Activated CD4-positive, alpha-beta T cell treated with anti-CD3 and anti-CD28 coated beads, Interleukin-2, amount 10 ng/mL, durations not matched to agents 7 days and 5 days (primary cell): ENCODE measurements around the gene KCNAB2. TPM values are rescaled to one million over a fixed set of nuclear protein-coding genes. Genes with fewer than 3 reads are reported as not detected.

Source experiments
- CTCF ChIA-PET: fragments of 350-600 bp; sonication (Branson Sonifier 250); formaldehyde crosslinking; loops from one replicate; lab custom pipeline; 2021; ENCODE audit warnings: antibody characterized with exemption; lab: Charles Lee
- POLR2A ChIA-PET: fragments of 350-600 bp; sonication (Branson Sonifier 250); formaldehyde crosslinking; loops from one replicate; lab custom pipeline; 2021; ENCODE audit warnings: antibody characterized with exemption; lab: Charles Lee
- DNase-seq: peaks from one replicate; pipeline ENCODE4 v3.0.0-alpha.2; 2020
- H3K27ac Mint-ChIP-seq: one replicate; pipeline ENCODE4 v1.8.0; 2021; ENCODE audit warnings: mild to moderate bottlenecking, moderate library complexity, mixed read lengths
- H3K27me3 Mint-ChIP-seq: one replicate; pipeline ENCODE4 v1.8.0; 2021; ENCODE audit warnings: mixed read lengths
- H3K36me3 Mint-ChIP-seq: one replicate; pipeline ENCODE4 v1.8.0; 2021; ENCODE audit warnings: low read depth, mixed read lengths
- H3K4me1 Mint-ChIP-seq: one replicate; pipeline ENCODE4 v1.8.0; 2021; ENCODE audit warnings: mixed read lengths
- H3K4me3 Mint-ChIP-seq: one replicate; pipeline ENCODE4 v1.8.0; 2021; ENCODE audit warnings: mild to moderate bottlenecking, moderate library complexity, mixed read lengths
- H3K9me3 Mint-ChIP-seq: one replicate; pipeline ENCODE4 v1.8.0; 2021; ENCODE audit warnings: mixed read lengths
- total RNA-seq, 2 experiments: library from RNA; stranded (reverse); gene quantifications; one replicate each; pipeline ENCODE4 v1.2.3, GENCODE V29; 2021

KCNAB2 gene
- total RNA-seq, 2 experiments from 2014 or later, result 258 to 294 TPM

- H3K27me3 Mint-ChIP-seq, result no peaks in the 10 kb centered on the region
- CTCF ChIA-PET, result no interaction called here
- POLR2A ChIA-PET, result no interaction called here
- DNase-seq, result no peak
- H3K4me3 Mint-ChIP-seq, result no peak overlapping the region
- H3K36me3 Mint-ChIP-seq, result no peaks in the 10 kb centered on the region
- no peak overlapping the region for H3K27ac Mint-ChIP-seq
- peaks cover 3% of the 10 kb centered on the region for H3K4me1 Mint-ChIP-seq
- H3K9me3 Mint-ChIP-seq, result peaks cover 7% of the 10 kb centered on the region
These were observed 84.9 kb downstream of the KCNAB2 start for GRCh38 chr1:6130596-6130995.

- H3K4me3 Mint-ChIP-seq, result no peak overlapping the region
- ChIA-PET POLR2A (no interaction called here), CTCF (no interaction called here)
- peaks cover 7% of the 10 kb centered on the region for H3K9me3 Mint-ChIP-seq
- no peaks in the 10 kb centered on the region for H3K27me3 Mint-ChIP-seq
- no peaks in the 10 kb centered on the region for H3K36me3 Mint-ChIP-seq
- H3K4me1 Mint-ChIP-seq, result peaks cover 3% of the 10 kb centered on the region
- no peak for DNase-seq
- H3K27ac Mint-ChIP-seq, result no peak overlapping the region
These were observed 85.9 kb downstream of the KCNAB2 start for GRCh38 chr1:6131561-6131960.

- H3K4me1 Mint-ChIP-seq, result no peaks in the 10 kb centered on the region
- no peaks in the 10 kb centered on the region for H3K27me3 Mint-ChIP-seq
- POLR2A ChIA-PET, result no interaction called here
- no peak overlapping the region for H3K27ac Mint-ChIP-seq
- CTCF ChIA-PET, result no interaction called here
- peaks cover 7% of the 10 kb centered on the region for H3K9me3 Mint-ChIP-seq
- DNase-seq, result no peak
- H3K36me3 Mint-ChIP-seq, result no peaks in the 10 kb centered on the region
- H3K4me3 Mint-ChIP-seq, result no peak overlapping the region
These were observed 87.6 kb downstream of the KCNAB2 start for GRCh38 chr1:6133146-6133895.

- POLR2A ChIA-PET, result no interaction called here
- CTCF ChIA-PET, result no interaction called here
- Mint-ChIP-seq H3K4me3 (no peak overlapping the region), H3K4me1 (no peaks in the 10 kb centered on the region), H3K9me3 (peaks cover 7% of the 10 kb centered on the region), H3K27me3 (peaks cover 3% of the 10 kb centered on the region), H3K27ac (no peak overlapping the region), H3K36me3 (no peaks in the 10 kb centered on the region)
- DNase-seq, result no peak
These were observed 88.5 kb downstream of the KCNAB2 start for GRCh38 chr1:6134206-6134605.

- no peak overlapping the region for H3K4me3 Mint-ChIP-seq
- CTCF ChIA-PET, result interaction anchor here (1.7 kb wide), 1 partner anchor 10 kb away, joined by 4 read pairs; no protein-coding TSS in a partner anchor
- peaks cover 3% of the 10 kb centered on the region for H3K27me3 Mint-ChIP-seq
- H3K36me3 Mint-ChIP-seq, result no peaks in the 10 kb centered on the region
- H3K4me1 Mint-ChIP-seq, result no peaks in the 10 kb centered on the region
- no peak for DNase-seq
- H3K9me3 Mint-ChIP-seq, result peaks cover 7% of the 10 kb centered on the region
- no peak overlapping the region for H3K27ac Mint-ChIP-seq
- POLR2A ChIA-PET, result no interaction called here
These were observed 89.2 kb downstream of the KCNAB2 start for GRCh38 chr1:6134741-6135510.

- POLR2A ChIA-PET, result no interaction called here
- Mint-ChIP-seq H3K4me1 (no peaks in the 10 kb centered on the region), H3K36me3 (no peaks in the 10 kb centered on the region), H3K27me3 (peaks cover 3% of the 10 kb centered on the region), H3K4me3 (no peak overlapping the region), H3K9me3 (peaks cover 7% of the 10 kb centered on the region), H3K27ac (no peak overlapping the region)
- CTCF ChIA-PET, result no interaction called here
- no peak for DNase-seq
These were observed 91.0 kb downstream of the KCNAB2 start for GRCh38 chr1:6136516-6137220.

- H3K9me3 Mint-ChIP-seq, result no peaks in the 10 kb centered on the region
- no peak overlapping the region for H3K4me3 Mint-ChIP-seq
- H3K27me3 Mint-ChIP-seq, result peaks cover 3% of the 10 kb centered on the region
- ChIA-PET POLR2A (no interaction called here), CTCF (no interaction called here)
- H3K36me3 Mint-ChIP-seq, result no peaks in the 10 kb centered on the region
- DNase-seq, result no peak
- no peak overlapping the region for H3K27ac Mint-ChIP-seq
- no peaks in the 10 kb centered on the region for H3K4me1 Mint-ChIP-seq
These were observed 92.1 kb downstream of the KCNAB2 start for GRCh38 chr1:6137758-6138157.

GRCh38 chr1:6140413-6140812 lies 94.7 kb downstream of the KCNAB2 start:
- ChIA-PET CTCF (interaction anchor here (0.9 kb wide), 1 partner anchor 184 kb away, joined by 3 read pairs; no protein-coding TSS in a partner anchor), POLR2A (no interaction called here)
- DNase-seq, result no peak
- no peak overlapping the region for H3K4me3 Mint-ChIP-seq
- H3K27me3 Mint-ChIP-seq, result peaks cover 3% of the 10 kb centered on the region
- H3K36me3 Mint-ChIP-seq, result no peaks in the 10 kb centered on the region
- no peaks in the 10 kb centered on the region for H3K9me3 Mint-ChIP-seq
- H3K4me1 Mint-ChIP-seq, result no peaks in the 10 kb centered on the region
- no peak overlapping the region for H3K27ac Mint-ChIP-seq

- Mint-ChIP-seq H3K4me3 (no peak overlapping the region), H3K4me1 (no peaks in the 10 kb centered on the region), H3K36me3 (no peaks in the 10 kb centered on the region), H3K27ac (no peak overlapping the region), H3K9me3 (no peaks in the 10 kb centered on the region), H3K27me3 (peaks cover 3% of the 10 kb centered on the region)
- ChIA-PET POLR2A (no interaction called here), CTCF (no interaction called here)
- peak; percentile 28 for DNase-seq
These were observed 95.9 kb downstream of the KCNAB2 start for GRCh38 chr1:6141592-6141991.

- Mint-ChIP-seq H3K4me1 (no peaks in the 10 kb centered on the region), H3K4me3 (no peak overlapping the region)
- CTCF ChIA-PET, result no interaction called here
These were observed 96.4 kb downstream of the KCNAB2 start for GRCh38 chr1:6142036-6142621.

GRCh38 chr1:6142734-6143133 lies 97.0 kb downstream of the KCNAB2 start:
- Mint-ChIP-seq H3K4me3 (no peak overlapping the region), H3K27ac (no peak overlapping the region), H3K36me3 (no peaks in the 10 kb centered on the region), H3K27me3 (peaks cover 3% of the 10 kb centered on the region), H3K9me3 (no peaks in the 10 kb centered on the region), H3K4me1 (no peaks in the 10 kb centered on the region)
- POLR2A ChIA-PET, result no interaction called here
- CTCF ChIA-PET, result no interaction called here
- DNase-seq, result no peak

More at GRCh38 chr1:6142036-6142621, 96.4 kb downstream of the KCNAB2 start:
- no peak for DNase-seq
- H3K36me3 Mint-ChIP-seq, result no peaks in the 10 kb centered on the region
- POLR2A ChIA-PET, result no interaction called here
- no peak overlapping the region for H3K27ac Mint-ChIP-seq
- H3K27me3 Mint-ChIP-seq, result peaks cover 3% of the 10 kb centered on the region
- H3K9me3 Mint-ChIP-seq, result no peaks in the 10 kb centered on the region

- no peak for DNase-seq
- Mint-ChIP-seq H3K9me3 (no peaks in the 10 kb centered on the region), H3K36me3 (no peaks in the 10 kb centered on the region), H3K4me3 (no peak overlapping the region), H3K27me3 (peaks cover 5% of the 10 kb centered on the region), H3K27ac (no peak overlapping the region), H3K4me1 (peaks cover 2% of the 10 kb centered on the region)
- POLR2A ChIA-PET, result no interaction called here
- CTCF ChIA-PET, result interaction anchor here (0.6 kb wide), 1 partner anchor 81 kb away, joined by 4 read pairs; no protein-coding TSS in a partner anchor
These were observed 97.7 kb downstream of the KCNAB2 start for GRCh38 chr1:6143395-6143794.
